B cell (primary cell): ENCODE data around the gene CES3. TPM values are rescaled to one million over a fixed set of nuclear protein-coding genes. Genes with fewer than 3 reads are reported as not detected.

Experiments used
- ATAC-seq: fragments of 200-7000 bp; cut with Tn5 transposase; one replicate; pipeline ENCODE4 v1.10.0; 2021; ENCODE audit warnings: low read depth, mild to moderate bottlenecking, moderate number of reproducible peaks, moderate library complexity
- CTCF ChIA-PET: fragments of 350-600 bp; sonication (Branson Sonifier 250); formaldehyde crosslinking; loops from one replicate; lab custom pipeline; 2021; ENCODE audit warnings: antibody characterized with exemption, inconsistent platforms; lab: Charles Lee
- POLR2A ChIA-PET: fragments of 350-600 bp; sonication (Branson Sonifier 250); formaldehyde crosslinking; loops from one replicate; lab custom pipeline; 2021; ENCODE audit warnings: antibody characterized with exemption; lab: Charles Lee
- DNase-seq: peaks from one replicate; pipeline ENCODE4 v3.0.0; 2013
- H2AFZ ChIP-seq: 2 replicates; pipeline ENCODE4 v1.6.1; 2012; ENCODE audit warnings: mild to moderate bottlenecking, low read depth, low read length; ENCODE audit not compliant: insufficient read depth, poor library complexity, severe bottlenecking
- H3K27ac ChIP-seq, 2 donors: 1 replicate in 1 of 2; 2 replicates in 1 of 2; pipeline ENCODE4 v1.5.1; 2012 to 2013; ENCODE audit warnings: low read length in 2 of 2, mild to moderate bottlenecking in 2 of 2, moderate library complexity in 1 of 2
- H3K27me3 ChIP-seq, 4 experiments: fragments of 200-600 bp in 1 of 4; sonication (generic) in 1 of 4; replicated peaks in 1 of 4; 1 replicate in 2 of 4; 2 replicates in 2 of 4; pipeline versions ENCODE4 v1.6.1 to v1.7.0; 2013 to 2016; ENCODE audit warnings: low read length in 3 of 4, mild to moderate bottlenecking in 2 of 4, mixed read lengths in 1 of 4, moderate library complexity in 1 of 4; ENCODE audit not compliant: insufficient read depth in 4 of 4, control insufficient read depth in 3 of 4; ENCODE audit errors: control extremely low read depth in 1 of 4
- H3K36me3 ChIP-seq, 2 experiments: replicated peaks in 1 of 2; 1 replicate in 1 of 2; 2 replicates in 1 of 2; pipeline versions ENCODE4 v1.6.1 to v1.7.1; 2013; ENCODE audit warnings: low read length in 1 of 2; ENCODE audit not compliant: insufficient read depth in 2 of 2, control insufficient read depth in 1 of 2; ENCODE audit errors: control extremely low read depth in 1 of 2, extremely low read depth in 1 of 2
- H3K4me1 ChIP-seq, 2 donors: fragments of 200-600 bp in 1 of 2; sonication (generic) in 1 of 2; 1 replicate in 1 of 2; 2 replicates in 1 of 2; pipeline versions ENCODE4 v1.5.1 to v1.6.1; 2013 to 2017; ENCODE audit warnings: low read length in 2 of 2; ENCODE audit not compliant: control insufficient read depth in 2 of 2, insufficient read depth in 2 of 2
- H3K4me2 ChIP-seq: replicated peaks from 2 replicates; pipeline ENCODE3; 2012; ENCODE audit warnings: mild to moderate bottlenecking, low read depth, low read length; ENCODE audit not compliant: poor library complexity, severe bottlenecking
- H3K4me3 ChIP-seq, 5 experiments: fragments of 200-600 bp in 1 of 5; sonication (generic) in 1 of 5; 1 replicate in 3 of 5; 2 replicates in 2 of 5; pipeline versions ENCODE4 v1.5.1 to v1.7.0; 2011 to 2016; ENCODE audit warnings: low read length in 4 of 5, mild to moderate bottlenecking in 4 of 5, low read depth in 2 of 5, control low read depth in 1 of 5, moderate library complexity in 1 of 5; ENCODE audit not compliant: insufficient read depth in 1 of 5; ENCODE audit errors: control extremely low read depth in 1 of 5, extremely low read depth in 1 of 5
- H3K79me2 ChIP-seq: fragments of 200-600 bp; sonication (generic); one replicate; pipeline ENCODE4 v1.6.0; 2016; ENCODE audit warnings: low read length; ENCODE audit not compliant: control insufficient read depth, insufficient read depth
- H3K9ac ChIP-seq: fragments of 200-600 bp; sonication (generic); 2 replicates; pipeline ENCODE4 v1.6.1; 2017; ENCODE audit warnings: mild to moderate bottlenecking, low read length, moderate library complexity
- H3K9me3 ChIP-seq, 3 donors: one replicate each; pipeline versions ENCODE4 v1.6.1 to v1.7.1; 2013; ENCODE audit warnings: low read length in 2 of 3; ENCODE audit not compliant: control insufficient read depth in 2 of 3, insufficient read depth in 1 of 3; ENCODE audit errors: control extremely low read depth in 1 of 3
- H4K20me1 ChIP-seq: 2 replicates; pipeline ENCODE4 v1.6.0; 2012; ENCODE audit warnings: mild to moderate bottlenecking, low read length; ENCODE audit not compliant: insufficient read depth, control insufficient read depth, poor library complexity, severe bottlenecking
- H3K27ac Mint-ChIP-seq: one replicate; pipeline ENCODE4 v1.8.0; 2021; ENCODE audit warnings: mixed read lengths
- H3K27me3 Mint-ChIP-seq: one replicate; pipeline ENCODE4 v1.8.0; 2021; ENCODE audit warnings: mixed read lengths
- H3K4me1 Mint-ChIP-seq: one replicate; pipeline ENCODE4 v1.8.0; 2021; ENCODE audit warnings: mixed read lengths
- H3K4me3 Mint-ChIP-seq: one replicate; pipeline ENCODE4 v1.8.0; 2021; ENCODE audit warnings: mixed read lengths
- H3K9me3 Mint-ChIP-seq: one replicate; pipeline ENCODE4 v1.8.0; 2022; ENCODE audit warnings: mixed read lengths; ENCODE audit not compliant: insufficient read depth
- CTCF ChIP-seq: fragments of 200-600 bp; IDR thresholded peaks from one replicate; pipeline ENCODE4 v1.8.0; 2022; ENCODE audit warnings: antibody characterized with exemption, mild to moderate bottlenecking
- EZH2 ChIP-seq: IDR thresholded peaks from 2 replicates; pipeline ENCODE4 v1.6.1; 2012; ENCODE audit warnings: borderline replicate concordance, low read depth, mild to moderate bottlenecking, moderate library complexity, low read length; ENCODE audit not compliant: insufficient read depth, poor library complexity, severe bottlenecking
- WGBS: methylation state at CpG from one replicate; pipeline ENCODE4 v1.1.5; 2013; ENCODE audit warnings: missing lambda C conversion rate; ENCODE audit not compliant: insufficient coverage; 5-methylcytosine and 5-hydroxymethylcytosine counted together
- intact Hi-C: fragments of 100-400 bp; cut with micrococcal nuclease; formaldehyde crosslinking; loops from one replicate; pipeline ENCODE4 v1.10.0; 2022
- polyA plus RNA-seq: library from polyadenylated mRNA; depleted of rRNA; stranded (reverse); fragments of >200 nt; gene quantifications from 2 replicates; pipeline ENCODE4 v1.2.3, GENCODE V29; 2012
- total RNA-seq, 2 donors: library from RNA; stranded (reverse); fragments of 120-200 nt in 1 of 2; gene quantifications; 1 replicate in 1 of 2; 2 replicates in 1 of 2; pipeline versions ENCODE4 v1.2.3 to v1.2.4, GENCODE V29; 2013 to 2022

The CES3 gene
- total and polyA plus RNA-seq, 2 donors (not counting 1 experiment from before 2014, with no cell fraction given) = 0.25 to 0.42 TPM

GRCh38 chr16:66946974-66947301, 14.1 kb upstream of the CES3 start:
- DNase-seq (no peak), ATAC-seq (no peak)
- Histone ChIP-seq H4K20me1 (no peaks in the 10 kb centered on the region), H3K4me3 (no peak overlapping the region), H3K9ac (no peak overlapping the region), H3K4me1 (peaks cover 15 to 23% of the 10 kb centered on the region in 2 donors), H3K79me2 (no peaks in the 10 kb centered on the region), H3K36me3 (peaks cover 0 to 15% of the 10 kb centered on the region in 2 experiments), H3K27me3 (peaks cover 0 to 33% (median 19%) of the 10 kb centered on the region in 4 experiments), H3K27ac (no peak overlapping the region), H3K4me2 (no peak overlapping the region), H2AFZ (no peak overlapping the region), H3K9me3 (peaks cover 0 to 12% (median 0%) of the 10 kb centered on the region in 3 donors)
- Mint-ChIP-seq H3K4me3 (peak overlapping the region; percentile 93), H3K27ac (no peak overlapping the region), H3K27me3 (peaks cover 39% of the 10 kb centered on the region), H3K4me1 (peaks cover 18% of the 10 kb centered on the region), H3K9me3 (no peaks in the 10 kb centered on the region)
- CTCF ChIA-PET = interaction anchor here (0.7 to 2.0 kb wide), 7 partner anchors 8 to 238 kb away, joined by 3 to 7 read pairs (median 3); no protein-coding TSS in a partner anchor
- TF ChIP-seq CTCF (no peak), EZH2 (no peak)
- POLR2A ChIA-PET = no interaction called here
- 74% methylated on average over 3 of the region's 5 CpGs for WGBS
- intact Hi-C loops = loop anchor here (1.0 kb wide), 3 partner anchors 13 to 237 kb away; partner anchors contain the start of gene CIAO2B

- H3K4me1 Mint-ChIP-seq = peaks cover 18% of the 10 kb centered on the region
- Histone ChIP-seq H3K27ac (no peak overlapping the region), H3K9ac (peak overlapping the region; percentile 57), H2AFZ (peak overlapping the region; percentile 36), H3K4me3 (peak overlapping the region; percentile 26 to 60 (median 49)), H4K20me1 (no peaks in the 10 kb centered on the region), H3K79me2 (no peaks in the 10 kb centered on the region), H3K4me2 (peak overlapping the region; percentile 75), H3K9me3 (peaks cover 0 to 12% (median 0%) of the 10 kb centered on the region in 3 donors), H3K27me3 (peaks cover 0 to 35% (median 20%) of the 10 kb centered on the region in 4 experiments), H3K36me3 (peaks cover 0 to 10% of the 10 kb centered on the region in 2 experiments), H3K4me1 (peaks cover 15 to 23% of the 10 kb centered on the region in 2 donors)
- intact Hi-C loops = loop anchor here (1.0 kb wide), 3 partner anchors 13 to 237 kb away; partner anchors contain the start of gene CIAO2B
- DNase-seq (peak; percentile 86), ATAC-seq (peak; percentile 90)
- H3K27ac Mint-ChIP-seq = no peak overlapping the region
- POLR2A ChIA-PET = no interaction called here
- TF ChIP-seq CTCF = peak; percentile 96
- no peak for TF ChIP-seq EZH2
- peak overlapping the region; percentile 93 for H3K4me3 Mint-ChIP-seq
- no peaks in the 10 kb centered on the region for H3K9me3 Mint-ChIP-seq
- CTCF ChIA-PET = interaction anchor here (0.9 to 2.0 kb wide), 6 partner anchors 8 to 238 kb away, joined by 3 to 7 read pairs (median 4); no protein-coding TSS in a partner anchor
- WGBS = 0% methylated on average over 15 of the region's 23 CpGs
- H3K27me3 Mint-ChIP-seq = peaks cover 40% of the 10 kb centered on the region
Measured at GRCh38 chr16:66947302-66948065, 13.6 kb upstream of the CES3 start.
